ENCODE data around the gene VSIG10L2.

Gene VSIG10L2

GRCh38 chr11:125978778-125979407, 33.0 kb downstream of the VSIG10L2 start:
- TF ChIP-seq GATA3 (IDR thresholded peaks at IDR 0.05; ENCODE audit: low read depth, low read length) (no peak), GATA2 (IDR thresholded peaks at IDR 0.05; ENCODE audit: low read depth, low read length) (no peak)

- no peak for TF ChIP-seq GATA2 (IDR thresholded peaks at IDR 0.05; ENCODE audit: low read depth, low read length)
- TF ChIP-seq GATA3 (IDR thresholded peaks at IDR 0.05; ENCODE audit: low read depth, low read length) = no peak
Measured at GRCh38 chr11:125979511-125979910, 33.7 kb downstream of the VSIG10L2 start.

GRCh38 chr11:125980436-125980835, 34.6 kb downstream of the VSIG10L2 start:
- TF ChIP-seq GATA2 (IDR thresholded peaks at IDR 0.05; ENCODE audit: low read depth, low read length) (no peak), GATA3 (IDR thresholded peaks at IDR 0.05; ENCODE audit: low read depth, low read length) (no peak)

GRCh38 chr11:125982348-125982730, 36.5 kb downstream of the VSIG10L2 start:
- TF ChIP-seq GATA2 (IDR thresholded peaks at IDR 0.05; ENCODE audit: low read depth, low read length) (no peak), GATA3 (IDR thresholded peaks at IDR 0.05; ENCODE audit: low read depth, low read length) (no peak)

- TF ChIP-seq GATA3 (IDR thresholded peaks at IDR 0.05; ENCODE audit: low read depth, low read length) (no peak), GATA2 (IDR thresholded peaks at IDR 0.05; ENCODE audit: low read depth, low read length) (no peak)
Measured at GRCh38 chr11:125987066-125987641, 41.3 kb downstream of the VSIG10L2 start.

GRCh38 chr11:125990244-125990643, 44.4 kb downstream of the VSIG10L2 start:
- TF ChIP-seq GATA3 (IDR thresholded peaks at IDR 0.05; ENCODE audit: low read depth, low read length) (no peak), GATA2 (IDR thresholded peaks at IDR 0.05; ENCODE audit: low read depth, low read length) (no peak)

- no peak for TF ChIP-seq GATA2 (IDR thresholded peaks at IDR 0.05; ENCODE audit: low read depth, low read length)
- TF ChIP-seq GATA3 (IDR thresholded peaks at IDR 0.05; ENCODE audit: low read depth, low read length) = no peak
Measured at GRCh38 chr11:125992893-125993292, 47.0 kb downstream of the VSIG10L2 start.

- no peak for TF ChIP-seq GATA3 (IDR thresholded peaks at IDR 0.05; ENCODE audit: low read depth, low read length)
- TF ChIP-seq GATA2 (IDR thresholded peaks at IDR 0.05; ENCODE audit: low read depth, low read length) = no peak
Measured at GRCh38 chr11:125994509-125994908, 48.7 kb downstream of the VSIG10L2 start.

GRCh38 chr11:125995313-125995712, 49.5 kb downstream of the VSIG10L2 start:
- TF ChIP-seq GATA2 (IDR thresholded peaks at IDR 0.05; ENCODE audit: low read depth, low read length) = no peak
- no peak for TF ChIP-seq GATA3 (IDR thresholded peaks at IDR 0.05; ENCODE audit: low read depth, low read length)

- no peak for TF ChIP-seq GATA2 (IDR thresholded peaks at IDR 0.05; ENCODE audit: low read depth, low read length)
- no peak for TF ChIP-seq GATA3 (IDR thresholded peaks at IDR 0.05; ENCODE audit: low read depth, low read length)
Measured at GRCh38 chr11:125998267-125998666, 52.4 kb downstream of the VSIG10L2 start.

- no peak for TF ChIP-seq GATA3 (IDR thresholded peaks at IDR 0.05; ENCODE audit: low read depth, low read length)
- no peak for TF ChIP-seq GATA2 (IDR thresholded peaks at IDR 0.05; ENCODE audit: low read depth, low read length)
Measured at GRCh38 chr11:125999234-125999880, 53.5 kb downstream of the VSIG10L2 start.

GRCh38 chr11:126002181-126002580, 56.3 kb downstream of the VSIG10L2 start:
- TF ChIP-seq GATA3 (IDR thresholded peaks at IDR 0.05; ENCODE audit: low read depth, low read length) (no peak), GATA2 (IDR thresholded peaks at IDR 0.05; ENCODE audit: low read depth, low read length) (no peak)

Measured in SH-SY5Y (cell line).